BJ (cell line): Measurements from ENCODE around the gene ERP27. TPM values are rescaled to one million over a fixed set of nuclear protein-coding genes. Genes with fewer than 3 reads are reported as not detected.

ENCODE experiments used
- CTCF ChIA-PET: fragments of 350-600 bp; formaldehyde crosslinking; extraction: SDS; loops from one replicate; lab custom pipeline; 2021; ENCODE audit warnings: antibody characterized with exemption, inconsistent platforms; lab: Yijun Ruan, JAX
- POLR2A ChIA-PET: fragments of 300-600 bp; sonication (Branson Sonifier 250); formaldehyde crosslinking; extraction: SDS; loops from one replicate; lab custom pipeline; 2021; ENCODE audit warnings: antibody characterized with exemption; lab: Charles Lee
- DNase-seq: peaks from one replicate; pipeline ENCODE4 v3.0.0-alpha.2; 2011; ENCODE audit warnings: low read depth
- H3K27me3 ChIP-seq: 2 replicates; pipeline ENCODE4 v1.6.0; 2011; ENCODE audit warnings: low read length; ENCODE audit not compliant: control insufficient read depth, insufficient read depth
- H3K36me3 ChIP-seq: 2 replicates; pipeline ENCODE4 v1.5.1; 2011; ENCODE audit warnings: low read length; ENCODE audit not compliant: control insufficient read depth, insufficient read depth
- H3K4me3 ChIP-seq: 2 replicates; pipeline ENCODE4 v1.5.1; 2011; ENCODE audit warnings: low read depth, mild to moderate bottlenecking, control low read depth, low read length
- CTCF ChIP-seq: IDR thresholded peaks from 2 replicates; pipeline ENCODE4 v1.5.1; 2011; ENCODE audit warnings: low read depth, mild to moderate bottlenecking, control low read depth, inconsistent platforms, low read length, moderate library complexity; ENCODE audit not compliant: insufficient read depth
- polyA minus RNA-seq: library from RNA; depleted of rRNA, polyadenylated mRNA; stranded (reverse); fragments of >200 nt; gene quantifications from 2 replicates; pipeline ENCODE4 v1.2.3, GENCODE V29; 2011; rRNA and poly(A)+ RNA removed
- polyA plus RNA-seq: library from polyadenylated mRNA; depleted of rRNA; stranded (reverse); fragments of >200 nt; gene quantifications from 2 replicates; pipeline ENCODE4 v1.2.3, GENCODE V29; 2011; rRNA removed

ERP27 gene
- 0.66 and 0.93 TPM in 2 replicates for polyA plus RNA-seq
- not detected in 2 replicates for polyA minus RNA-seq

GRCh38 chr12:14938301-14938700 lies at the start of gene ERP27:
ERP27 (minus strand) TSS chr12:14938537; CDS start chr12:14938508, 29 bp downstream.
- H3K4me3 ChIP-seq: no peak within 1 kb of the TSS
- POLR2A ChIA-PET: no interaction called here
- TF ChIP-seq CTCF: no peak

GRCh38 chr12:14988035-14988434 lies 49.7 kb upstream of the ERP27 start:
- H3K27me3 ChIP-seq: no peaks in the 10 kb centered on the region; the same call in none of the 2 replicates
- H3K36me3 ChIP-seq: no peaks in the 10 kb centered on the region
- no peak for DNase-seq
- TF ChIP-seq CTCF: no peak
- POLR2A ChIA-PET: no interaction called here
- H3K4me3 ChIP-seq: no peak overlapping the region
- CTCF ChIA-PET: no interaction called here

More at GRCh38 chr12:14938301-14938700, at the start of gene ERP27:
- DNase-seq: no peak
- no peaks in the 10 kb centered on the region for H3K27me3 ChIP-seq
- CTCF ChIA-PET: interaction anchor here (1.3 to 2.6 kb wide), 3 partner anchors 10 to 89 kb away, joined by 3 to 9 read pairs (median 6); no protein-coding TSS in a partner anchor
- H3K36me3 ChIP-seq: no peaks in the 10 kb centered on the region

GRCh38 chr12:14986449-14986848 lies 48.1 kb upstream of the ERP27 start:
- ChIA-PET CTCF (interaction anchor here (1.0 kb wide), 1 partner anchor 34 kb away, joined by 4 read pairs; no protein-coding TSS in a partner anchor), POLR2A (no interaction called here)
- Histone ChIP-seq H3K27me3 (no peaks in the 10 kb centered on the region; the same call in none of the 2 replicates), H3K4me3 (no peak overlapping the region), H3K36me3 (no peaks in the 10 kb centered on the region)
- DNase-seq: no peak
- TF ChIP-seq CTCF: no peak

GRCh38 chr12:14984766-14985285 lies 46.5 kb upstream of the ERP27 start:
- TF ChIP-seq CTCF: no peak
- CTCF ChIA-PET: interaction anchor here (0.8 to 1.0 kb wide), 2 partner anchors 136 to 139 kb away, joined by 3 read pairs; no protein-coding TSS in a partner anchor
- H3K4me3 ChIP-seq: no peak overlapping the region
- H3K36me3 ChIP-seq: no peaks in the 10 kb centered on the region
- DNase-seq: no peak
- POLR2A ChIA-PET: no interaction called here
- peaks cover 4% of the 10 kb centered on the region for H3K27me3 ChIP-seq

GRCh38 chr12:14984036-14984435 lies 45.7 kb upstream of the ERP27 start:
- DNase-seq: no peak
- Histone ChIP-seq H3K27me3 (peaks cover 4% of the 10 kb centered on the region), H3K36me3 (no peaks in the 10 kb centered on the region), H3K4me3 (no peak overlapping the region)
- no peak for TF ChIP-seq CTCF
- POLR2A ChIA-PET: no interaction called here
- CTCF ChIA-PET: interaction anchor here (0.8 to 1.3 kb wide), 3 partner anchors 11 to 214 kb away, joined by 3 to 4 read pairs (median 4); no protein-coding TSS in a partner anchor
